Stomach (tissue), 4 donors: Measurements from ENCODE around the gene DGCR2.
"Not testable (repeated sequence)": the region's sequence is repeated elsewhere in the genome, so short reads cannot be mapped to it uniquely, and the experiment has no call there.

Source experiments
- EP300 ChIP-seq: sonication (generic); formaldehyde crosslinking; IDR thresholded peaks from one replicate; pipeline ENCODE4 v1.6.1; 2017; ENCODE audit warnings: antibody characterized with exemption
- TF ChIP-seq, protein P1 (sequence below), 7 experiments: fragments of 450-650 bp in 4 of 7; fragments of 200-600 bp in 3 of 7; sonication (generic) in 3 of 7; IDR thresholded peaks; one replicate each; pipeline ENCODE4 v1.5.1; 2016 to 2019; ENCODE audit warnings: antibody characterized with exemption in 7 of 7, control low read depth in 2 of 7, mild to moderate bottlenecking in 1 of 7

DNA sequence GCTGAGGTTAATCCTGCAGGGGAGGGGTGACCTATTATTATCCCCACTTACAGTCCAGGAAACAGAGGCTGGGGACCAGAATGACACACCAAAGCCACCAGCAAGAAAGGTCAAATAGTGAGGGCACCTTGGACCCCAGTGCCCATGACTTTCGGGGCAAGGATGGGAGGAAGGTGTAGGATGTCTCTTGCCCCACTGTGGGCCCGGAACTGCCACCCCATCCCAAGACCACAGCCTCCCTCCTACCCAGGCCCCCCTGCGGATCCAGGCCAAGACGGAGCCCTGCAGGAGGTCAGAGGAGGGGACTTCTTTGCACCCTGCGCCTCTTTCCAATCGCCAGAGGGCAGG, 87.1 kb downstream of the DGCR2 start:
- TF ChIP-seq, protein P1, sequence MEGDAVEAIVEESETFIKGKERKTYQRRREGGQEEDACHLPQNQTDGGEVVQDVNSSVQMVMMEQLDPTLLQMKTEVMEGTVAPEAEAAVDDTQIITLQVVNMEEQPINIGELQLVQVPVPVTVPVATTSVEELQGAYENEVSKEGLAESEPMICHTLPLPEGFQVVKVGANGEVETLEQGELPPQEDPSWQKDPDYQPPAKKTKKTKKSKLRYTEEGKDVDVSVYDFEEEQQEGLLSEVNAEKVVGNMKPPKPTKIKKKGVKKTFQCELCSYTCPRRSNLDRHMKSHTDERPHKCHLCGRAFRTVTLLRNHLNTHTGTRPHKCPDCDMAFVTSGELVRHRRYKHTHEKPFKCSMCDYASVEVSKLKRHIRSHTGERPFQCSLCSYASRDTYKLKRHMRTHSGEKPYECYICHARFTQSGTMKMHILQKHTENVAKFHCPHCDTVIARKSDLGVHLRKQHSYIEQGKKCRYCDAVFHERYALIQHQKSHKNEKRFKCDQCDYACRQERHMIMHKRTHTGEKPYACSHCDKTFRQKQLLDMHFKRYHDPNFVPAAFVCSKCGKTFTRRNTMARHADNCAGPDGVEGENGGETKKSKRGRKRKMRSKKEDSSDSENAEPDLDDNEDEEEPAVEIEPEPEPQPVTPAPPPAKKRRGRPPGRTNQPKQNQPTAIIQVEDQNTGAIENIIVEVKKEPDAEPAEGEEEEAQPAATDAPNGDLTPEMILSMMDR (IDR thresholded peaks at IDR 0.05), result not testable (repeated sequence)
- TF ChIP-seq EP300, result not testable (repeated sequence)
